ENCODE measurements around the gene B9D2.

The B9D2 gene

DNA sequence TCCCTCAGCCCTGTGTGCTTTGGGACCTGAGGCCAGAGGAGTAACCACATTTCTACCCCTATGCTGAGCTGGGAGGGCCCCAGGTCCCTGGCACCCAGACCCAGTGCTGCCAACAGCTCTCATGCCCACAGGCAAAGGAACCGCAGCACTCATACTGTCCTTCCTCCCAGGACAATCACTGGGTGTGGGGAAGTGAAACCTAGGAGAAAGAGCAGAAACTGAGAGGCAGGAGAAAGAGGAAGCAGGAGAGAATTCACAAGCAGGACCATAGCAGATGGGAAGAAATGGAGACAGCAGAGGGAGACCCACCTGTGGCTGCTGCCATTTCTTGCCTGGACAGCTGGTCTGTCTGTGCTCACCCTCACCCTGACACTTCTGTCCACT, 35.1 kb downstream of the B9D2 start (continued):
- TF ChIP-seq, protein P1, sequence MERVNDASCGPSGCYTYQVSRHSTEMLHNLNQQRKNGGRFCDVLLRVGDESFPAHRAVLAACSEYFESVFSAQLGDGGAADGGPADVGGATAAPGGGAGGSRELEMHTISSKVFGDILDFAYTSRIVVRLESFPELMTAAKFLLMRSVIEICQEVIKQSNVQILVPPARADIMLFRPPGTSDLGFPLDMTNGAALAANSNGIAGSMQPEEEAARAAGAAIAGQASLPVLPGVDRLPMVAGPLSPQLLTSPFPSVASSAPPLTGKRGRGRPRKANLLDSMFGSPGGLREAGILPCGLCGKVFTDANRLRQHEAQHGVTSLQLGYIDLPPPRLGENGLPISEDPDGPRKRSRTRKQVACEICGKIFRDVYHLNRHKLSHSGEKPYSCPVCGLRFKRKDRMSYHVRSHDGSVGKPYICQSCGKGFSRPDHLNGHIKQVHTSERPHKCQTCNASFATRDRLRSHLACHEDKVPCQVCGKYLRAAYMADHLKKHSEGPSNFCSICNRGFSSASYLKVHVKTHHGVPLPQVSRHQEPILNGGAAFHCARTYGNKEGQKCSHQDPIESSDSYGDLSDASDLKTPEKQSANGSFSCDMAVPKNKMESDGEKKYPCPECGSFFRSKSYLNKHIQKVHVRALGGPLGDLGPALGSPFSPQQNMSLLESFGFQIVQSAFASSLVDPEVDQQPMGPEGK (CRISPR knock-in tag; IDR thresholded peaks at IDR 0.05; ENCODE audit: borderline replicate concordance): no peak

DNA sequence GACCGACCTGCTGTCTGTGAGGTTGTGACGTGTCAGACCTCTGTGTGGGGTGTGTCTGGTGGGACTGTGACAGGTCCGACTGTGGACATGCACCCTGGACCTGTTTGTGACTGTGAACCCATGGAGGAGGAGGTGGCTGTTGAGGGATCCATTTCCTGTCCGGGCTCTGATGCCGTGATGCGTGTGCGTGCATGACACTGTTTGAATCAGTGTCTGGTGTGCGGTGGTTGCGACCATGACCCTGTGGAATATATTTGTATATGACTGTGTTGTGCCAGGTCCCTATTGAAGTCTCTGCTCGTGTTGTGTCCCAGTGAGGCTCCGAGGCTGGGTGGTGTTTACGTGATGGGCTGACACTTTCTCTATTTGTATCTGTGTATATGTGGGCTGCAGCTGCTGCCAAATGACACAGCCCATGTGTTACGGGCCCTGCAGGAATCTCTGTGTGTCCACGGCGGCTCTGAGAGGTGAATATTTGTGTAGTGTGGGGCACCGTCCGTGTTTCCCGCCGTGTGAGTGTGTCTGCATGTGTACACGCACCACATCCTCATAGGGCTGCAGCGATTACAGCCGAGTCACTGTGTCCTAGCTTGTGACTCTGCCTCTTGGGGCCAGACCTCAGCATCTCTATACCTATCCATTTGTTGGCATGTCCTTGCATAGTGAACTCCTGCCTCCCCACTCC, 35.6 kb downstream of the B9D2 start:
- TF ChIP-seq CSDC2 (CRISPR knock-in tag; IDR thresholded peaks at IDR 0.05) (no peak), OSR1 (CRISPR knock-in tag; IDR thresholded peaks at IDR 0.05) (no peak), SNAI2 (CRISPR knock-in tag; IDR thresholded peaks at IDR 0.05) (no peak), ISL1 (CRISPR knock-in tag; IDR thresholded peaks at IDR 0.05) (no peak), ZNF8 (CRISPR knock-in tag; IDR thresholded peaks at IDR 0.05) (no peak), ARNTL (CRISPR knock-in tag; IDR thresholded peaks at IDR 0.05; ENCODE audit: borderline replicate concordance, low read depth) (no peak), GLIS3 (CRISPR knock-in tag; IDR thresholded peaks at IDR 0.05) (no peak), PPARA (CRISPR knock-in tag; IDR thresholded peaks at IDR 0.05; ENCODE audit: borderline replicate concordance) (no peak), TCF4 (CRISPR knock-in tag; IDR thresholded peaks at IDR 0.05; ENCODE audit: borderline replicate concordance) (no peak), ZC3H10 (CRISPR knock-in tag; IDR thresholded peaks at IDR 0.05) (no peak), ZNF70 (CRISPR knock-in tag; IDR thresholded peaks at IDR 0.05) (no peak), BACH2 (CRISPR knock-in tag; IDR thresholded peaks at IDR 0.05; ENCODE audit: borderline replicate concordance) (no peak), CREB5 (CRISPR knock-in tag; IDR thresholded peaks at IDR 0.05; ENCODE audit: low read depth) (no peak)
- TF ChIP-seq, protein P2, sequence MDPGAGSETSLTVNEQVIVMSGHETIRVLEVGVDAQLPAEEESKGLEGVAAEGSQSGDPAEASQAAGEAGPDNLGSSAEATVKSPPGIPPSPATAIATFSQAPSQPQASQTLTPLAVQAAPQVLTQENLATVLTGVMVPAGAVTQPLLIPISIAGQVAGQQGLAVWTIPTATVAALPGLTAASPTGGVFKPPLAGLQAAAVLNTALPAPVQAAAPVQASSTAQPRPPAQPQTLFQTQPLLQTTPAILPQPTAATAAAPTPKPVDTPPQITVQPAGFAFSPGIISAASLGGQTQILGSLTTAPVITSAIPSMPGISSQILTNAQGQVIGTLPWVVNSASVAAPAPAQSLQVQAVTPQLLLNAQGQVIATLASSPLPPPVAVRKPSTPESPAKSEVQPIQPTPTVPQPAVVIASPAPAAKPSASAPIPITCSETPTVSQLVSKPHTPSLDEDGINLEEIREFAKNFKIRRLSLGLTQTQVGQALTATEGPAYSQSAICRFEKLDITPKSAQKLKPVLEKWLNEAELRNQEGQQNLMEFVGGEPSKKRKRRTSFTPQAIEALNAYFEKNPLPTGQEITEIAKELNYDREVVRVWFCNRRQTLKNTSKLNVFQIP (CRISPR knock-in tag; IDR thresholded peaks at IDR 0.05; ENCODE audit: borderline replicate concordance, low read depth): no peak
- TF ChIP-seq, protein P3, sequence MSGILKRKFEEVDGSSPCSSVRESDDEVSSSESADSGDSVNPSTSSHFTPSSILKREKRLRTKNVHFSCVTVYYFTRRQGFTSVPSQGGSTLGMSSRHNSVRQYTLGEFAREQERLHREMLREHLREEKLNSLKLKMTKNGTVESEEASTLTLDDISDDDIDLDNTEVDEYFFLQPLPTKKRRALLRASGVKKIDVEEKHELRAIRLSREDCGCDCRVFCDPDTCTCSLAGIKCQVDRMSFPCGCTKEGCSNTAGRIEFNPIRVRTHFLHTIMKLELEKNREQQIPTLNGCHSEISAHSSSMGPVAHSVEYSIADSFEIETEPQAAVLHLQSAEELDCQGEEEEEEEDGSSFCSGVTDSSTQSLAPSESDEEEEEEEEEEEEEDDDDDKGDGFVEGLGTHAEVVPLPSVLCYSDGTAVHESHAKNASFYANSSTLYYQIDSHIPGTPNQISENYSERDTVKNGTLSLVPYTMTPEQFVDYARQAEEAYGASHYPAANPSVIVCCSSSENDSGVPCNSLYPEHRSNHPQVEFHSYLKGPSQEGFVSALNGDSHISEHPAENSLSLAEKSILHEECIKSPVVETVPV (CRISPR knock-in tag; IDR thresholded peaks at IDR 0.05): no peak
- no peak for ATAC-seq

GRCh38 chr19:41327576-41328156, 36.3 kb downstream of the B9D2 start:
- no peak for ATAC-seq
- no peak for TF ChIP-seq TOX (CRISPR knock-in tag; IDR thresholded peaks at IDR 0.05; ENCODE audit: borderline replicate concordance)
- no peak for TF ChIP-seq ZFP30 (CRISPR knock-in tag; IDR thresholded peaks at IDR 0.05)
- TF ChIP-seq BACH2 (CRISPR knock-in tag; IDR thresholded peaks at IDR 0.05; ENCODE audit: borderline replicate concordance): no peak
- TF ChIP-seq, protein P1 (CRISPR knock-in tag; IDR thresholded peaks at IDR 0.05; ENCODE audit: borderline replicate concordance): no peak
- no peak for TF ChIP-seq ARNTL (CRISPR knock-in tag; IDR thresholded peaks at IDR 0.05; ENCODE audit: borderline replicate concordance, low read depth)
- TF ChIP-seq ZNF8 (CRISPR knock-in tag; IDR thresholded peaks at IDR 0.05): no peak
- TF ChIP-seq CSDC2 (CRISPR knock-in tag; IDR thresholded peaks at IDR 0.05): no peak
- TF ChIP-seq, protein P2 (CRISPR knock-in tag; IDR thresholded peaks at IDR 0.05; ENCODE audit: borderline replicate concordance, low read depth): no peak
- TF ChIP-seq ZFP3 (CRISPR knock-in tag; IDR thresholded peaks at IDR 0.05): no peak
- TF ChIP-seq TSHZ2 (CRISPR knock-in tag; IDR thresholded peaks at IDR 0.05): no peak
- TF ChIP-seq RARB (CRISPR knock-in tag; IDR thresholded peaks at IDR 0.05): no peak
- TF ChIP-seq, protein P3 (CRISPR knock-in tag; IDR thresholded peaks at IDR 0.05): no peak
- TF ChIP-seq ISL1 (CRISPR knock-in tag; IDR thresholded peaks at IDR 0.05): no peak

Measured in SK-N-SH treated with all-trans-retinoic acid at 6 μM for 48 hours (cell line).